PC-3 (cell line): ENCODE results near the gene NFKB2.

Experiments used
- CTCF ChIP-seq: fragments of 300-600 bp; sonication (generic); conservative IDR thresholded peaks from 2 replicates; pipeline ENCODE4 v1.5.1; 2017; ENCODE audit warnings: antibody characterized with exemption, low read depth, mild to moderate bottlenecking, low read length
- EZH2 ChIP-seq: fragments of 300-600 bp; sonication (generic); IDR thresholded peaks from one replicate; pipeline ENCODE4 v1.6.1; 2017; ENCODE audit warnings: antibody characterized with exemption, mild to moderate bottlenecking, low read length; ENCODE audit not compliant: unreplicated experiment
- EZH2phosphoT487 ChIP-seq: fragments of 300-600 bp; sonication (generic); IDR thresholded peaks from 2 replicates; pipeline ENCODE4 v1.6.1; 2018; ENCODE audit warnings: mild to moderate bottlenecking, antibody characterized with exemption, low read length, borderline replicate concordance

GRCh38 chr10:102405108-102405571 lies 9.6 kb downstream of the NFKB2 start:
- no peak for TF ChIP-seq CTCF
- no peak for TF ChIP-seq EZH2phosphoT487
- TF ChIP-seq EZH2, result no peak
